K562 (cell line): ENCODE measurements around the gene AMZ2. TPM values are rescaled to one million over a fixed set of nuclear protein-coding genes. Genes with fewer than 3 reads are reported as not detected.
"Not testable (repeated sequence)": the region's sequence is repeated elsewhere in the genome, so short reads cannot be mapped to it uniquely, and the experiment has no call there.

Experiments
- ATAC-seq: fragments of 200-7000 bp; cut with Tn5 transposase; 3 replicates; pipeline ENCODE4 v1.9.1; 2020; ENCODE audit warnings: moderate library complexity
- BruUV-seq: library from RNA; stranded (reverse); fragments of 400-500 nt; replicated peaks from 2 replicates; lab custom pipeline; 2021; lab: Mats Ljungman, UMichigan
- CTCF ChIA-PET: fragments of 300-600 bp; formaldehyde crosslinking; extraction: SDS; loops from one replicate; lab custom pipeline; 2021; ENCODE audit warnings: low intra/inter-chr PET ratio; lab: Yijun Ruan, JAX
- POLR2A ChIA-PET: fragments of 300-600, 350-650 bp; sonication (Branson Sonifier 250); formaldehyde crosslinking; extraction: SDS; loops from one replicate; lab custom pipeline; 2021; ENCODE audit warnings: antibody characterized with exemption, inconsistent platforms; lab: Yijun Ruan, JAX
- DNase-seq, 4 experiments: peaks; one replicate each; pipeline versions ENCODE4 v3.0.0 to v3.0.0-alpha.2; 2011 to 2018; ENCODE audit warnings: low spot score in 3 of 4, mixed read lengths in 3 of 4; ENCODE audit errors: extremely low read depth in 1 of 4
- FAIRE-seq: peaks from 2 replicates; lab custom pipeline; 2011; peaks lifted over from hg19 to GRCh38; lab: Jason Lieb, UNC
- H2AFZ ChIP-seq: 2 replicates; pipeline ENCODE4 v1.6.0; 2011; ENCODE audit warnings: low read depth, low read length, control low read depth, inconsistent platforms
- H3K27ac ChIP-seq: fragments of 200-600 bp; 3 replicates; pipeline ENCODE4 v1.8.0; 2011; ENCODE audit warnings: low read depth, mild to moderate bottlenecking, control low read depth, inconsistent platforms, low read length, moderate library complexity, mixed read lengths; ENCODE audit errors: extremely low read depth
- H3K27me3 ChIP-seq, 2 experiments: fragments of 300-600 bp in 1 of 2; 2 replicates in 1 of 2; 3 replicates in 1 of 2; pipeline versions ENCODE4 v1.6.0 to v1.8.0; 2011; ENCODE audit warnings: inconsistent platforms in 2 of 2, low read length in 2 of 2, mild to moderate bottlenecking in 1 of 2, mixed read lengths in 1 of 2, moderate library complexity in 1 of 2; ENCODE audit not compliant: control insufficient read depth in 2 of 2, insufficient read depth in 2 of 2
- H3K36me3 ChIP-seq: fragments of 300-600 bp; 3 replicates; pipeline ENCODE4 v1.8.0; 2011; ENCODE audit warnings: mild to moderate bottlenecking, low read length, inconsistent platforms; ENCODE audit not compliant: control insufficient read depth, insufficient read depth
- H3K4me1 ChIP-seq, 2 experiments: fragments of 200-600 bp in 1 of 2; replicated peaks in 1 of 2; 2 replicates in 1 of 2; 3 replicates in 1 of 2; pipeline versions ENCODE4 v1.5.1 to v1.8.0; 2011; ENCODE audit warnings: inconsistent platforms in 2 of 2, low read length in 2 of 2, mild to moderate bottlenecking in 1 of 2, mixed read lengths in 1 of 2, moderate library complexity in 1 of 2; ENCODE audit not compliant: control insufficient read depth in 2 of 2, insufficient read depth in 2 of 2
- H3K4me2 ChIP-seq: 2 replicates; pipeline ENCODE4 v1.6.1; 2011; ENCODE audit warnings: low read length, control low read depth, inconsistent platforms, mixed read lengths; ENCODE audit not compliant: insufficient read depth
- H3K4me3 ChIP-seq: fragments of 200-600 bp; sonication (generic), shearing (Covaris generic); 2 replicates; pipeline ENCODE4 v1.5.1; 2016; ENCODE audit warnings: control low read depth, inconsistent platforms
- H3K79me2 ChIP-seq: fragments of 200-600 bp; 3 replicates; pipeline ENCODE4 v1.8.0; 2011; ENCODE audit warnings: low read length, inconsistent platforms; ENCODE audit not compliant: control insufficient read depth, insufficient read depth
- H3K9ac ChIP-seq, 2 experiments: 2 replicates each; pipeline versions ENCODE4 v1.6.0 to v1.6.1; 2011; ENCODE audit warnings: low read depth in 2 of 2, low read length in 2 of 2, control low read depth in 1 of 2, inconsistent platforms in 1 of 2, mild to moderate bottlenecking in 1 of 2, mixed read lengths in 1 of 2; ENCODE audit not compliant: insufficient read depth in 1 of 2
- H3K9me1 ChIP-seq: one replicate; pipeline ENCODE4 v1.6.0; 2011; ENCODE audit warnings: inconsistent platforms, mild to moderate bottlenecking, low read length, moderate library complexity; ENCODE audit not compliant: control insufficient read depth, insufficient read depth
- H3K9me3 ChIP-seq: replicated peaks from 2 replicates; pipeline ENCODE4 v1.5.1; 2011; ENCODE audit warnings: low read depth, low read length, inconsistent platforms; ENCODE audit not compliant: control insufficient read depth, insufficient read depth
- H4K20me1 ChIP-seq: replicated peaks from 2 replicates; pipeline ENCODE4 v1.6.1; 2011; ENCODE audit warnings: low read length, inconsistent platforms, mixed read lengths; ENCODE audit not compliant: control insufficient read depth, insufficient read depth
- CEBPB ChIP-seq: fragments of 450-650 bp; IDR thresholded peaks from 2 replicates; pipeline ENCODE4 v1.6.1; 2016; ENCODE audit warnings: missing genetic modification characterization, missing compliant biosample characterization
- FOSL1 ChIP-seq: fragments of 200-800 bp; sonication (Bioruptor generic); conservative IDR thresholded peaks from 2 replicates; pipeline ENCODE4 v1.6.1; 2016; ENCODE audit warnings: missing genetic modification characterization, missing compliant biosample characterization
- WGBS: fragments of 100-300 bp; shearing (Covaris generic); methylation state at CpG from one replicate; pipeline ENCODE4 v1.1.6; 2016; ENCODE audit warnings: low coverage, mixed read lengths; ENCODE audit not compliant: insufficient coverage; ENCODE audit errors: missing lambda C conversion rate; 5-methylcytosine and 5-hydroxymethylcytosine counted together
- in situ Hi-C: fragments of 300-500 bp; cut with MboI; formaldehyde crosslinking; loops from 4 replicates; pipeline ENCODE4 v1.15.0; 2018; ENCODE audit warnings: inconsistent platforms, mixed read lengths
- intact Hi-C: fragments of 100-400 bp; cut with micrococcal nuclease; formaldehyde crosslinking; loops from 2 replicates; pipeline ENCODE4 v1.14.2; 2022
- polyA plus RNA-seq, 8 experiments: library from polyadenylated mRNA; depleted of rRNA in 4 of 8; stranded (reverse) in 5 of 8; unstranded in 3 of 8; fragments of >200 nt; fragmentation: Nextera tagmentation in 2 of 8; fragmentation: Illumina TruSeq in 1 of 8; extraction: Ambion mirVana in 2 of 8; extraction: Trizol in 1 of 8; gene quantifications; 2 replicates each; pipeline versions ENCODE4 v1.2.1 to v1.2.3, GENCODE V29; 2011 to 2014; ENCODE audit warnings: inconsistent platforms in 1 of 8, missing spikeins in 1 of 8
- total RNA-seq, 7 experiments: library from RNA; depleted of rRNA in 6 of 7; stranded (reverse); fragments of >200 nt in 6 of 7; fragmentation: Illumina TruSeq in 2 of 7; extraction: Trizol in 2 of 7; gene quantifications; 2 replicates each; pipeline versions ENCODE4 v1.2.1 to v1.2.3, GENCODE V29; 2011 to 2021; ENCODE audit warnings: low replicate concordance in 1 of 7

The AMZ2 gene
- total and polyA plus RNA-seq, 9 of the 15 experiments (the other 6 are each of a cell fraction or from before 2014, with no cell fraction given), result 22.6 to 92.2 (median 52.6) TPM

DNA sequence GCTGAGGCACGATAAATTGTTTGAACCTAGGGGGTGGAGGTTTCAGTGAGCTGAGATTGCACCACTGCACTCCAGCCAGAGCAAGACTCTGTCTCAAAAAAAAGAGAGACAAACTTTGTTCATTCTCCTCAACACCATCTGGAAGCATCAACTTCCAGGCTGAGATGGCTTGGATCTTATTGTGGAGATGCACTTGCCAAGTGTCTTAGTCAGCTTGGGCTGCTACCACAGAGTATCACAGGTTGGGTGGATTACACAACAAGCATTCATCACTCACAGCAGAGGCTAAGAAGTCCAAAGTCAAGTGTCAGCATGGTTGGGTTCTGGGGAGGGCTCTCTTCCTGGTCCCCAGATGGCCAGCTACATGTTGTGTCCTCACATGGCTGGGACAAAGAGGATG, 15.1 kb upstream of the AMZ2 start:
- H3K9ac ChIP-seq, H3K79me2 ChIP-seq, CTCF ChIA-PET, in situ Hi-C loops, H4K20me1 ChIP-seq, ATAC-seq, H3K4me1 ChIP-seq, H3K4me2 ChIP-seq, H3K9me1 ChIP-seq, H3K4me3 ChIP-seq, H3K9me3 ChIP-seq, H2AFZ ChIP-seq, DNase-seq, H3K27me3 ChIP-seq, intact Hi-C loops, BruUV-seq, H3K36me3 ChIP-seq, H3K27ac ChIP-seq: not testable (repeated sequence)
- peak; percentile 60 for FAIRE-seq
- 0% methylated on average over 1 of the region's 1 CpG for WGBS
- POLR2A ChIA-PET, result interaction anchor here (0.7 kb wide), 1 partner anchor 399 kb away, joined by 3 read pairs; no protein-coding TSS in a partner anchor
- 0 out of 2 replicates have a peak, but pooled peaks have one; percentile 20 for TF ChIP-seq CEBPB

DNA sequence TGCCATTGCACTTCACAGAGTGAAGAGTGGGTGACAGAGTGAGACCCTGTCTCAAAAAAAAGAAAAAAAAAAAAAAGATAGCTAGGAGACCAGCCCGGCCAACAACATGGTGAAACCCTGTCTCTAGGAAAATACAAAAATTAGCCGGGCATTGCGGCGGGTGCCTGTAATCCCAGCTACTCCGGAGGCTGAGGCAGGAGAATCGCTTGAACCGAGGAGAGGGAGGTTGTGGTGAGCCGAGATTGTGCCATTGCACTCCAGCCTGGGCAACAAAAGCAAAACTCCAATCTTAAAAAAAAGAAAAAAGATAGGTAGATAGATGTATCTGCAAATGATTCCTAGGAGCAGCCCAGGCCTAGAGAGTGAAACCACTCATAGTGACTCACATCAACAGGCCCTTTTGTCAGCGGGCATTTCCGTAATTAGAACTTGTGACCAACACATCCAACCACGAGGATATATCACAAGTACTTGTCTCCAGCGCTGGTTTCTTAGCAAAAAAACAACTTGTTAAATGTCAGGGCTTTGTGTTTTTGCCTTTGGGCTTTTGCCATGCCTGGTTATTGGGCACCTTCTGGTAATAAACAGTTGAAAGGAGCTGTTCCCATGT, 13.0 kb upstream of the AMZ2 start:
- H3K27ac ChIP-seq, BruUV-seq, H2AFZ ChIP-seq, H3K4me2 ChIP-seq, CTCF ChIA-PET, H4K20me1 ChIP-seq, H3K36me3 ChIP-seq, H3K9me1 ChIP-seq, H3K4me1 ChIP-seq, DNase-seq, H3K79me2 ChIP-seq, H3K4me3 ChIP-seq, H3K9ac ChIP-seq, ATAC-seq, POLR2A ChIA-PET, in situ Hi-C loops, H3K27me3 ChIP-seq, intact Hi-C loops, H3K9me3 ChIP-seq: not testable (repeated sequence)
- peak; percentile 56; the same call in 1 of the 2 replicates for TF ChIP-seq FOSL1 (tag)
- peak; percentile 29 for FAIRE-seq
- WGBS, result 38% methylated on average over 12 of the region's 12 CpGs
